SK-N-SH treated with all-trans-retinoic acid at 6 μM for 48 hours (cell line): ENCODE measurements around the gene CENPO.

ENCODE experiments used
- ATAC-seq: fragments of 200-7000 bp; cut with Tn5 transposase; 3 replicates; pipeline ENCODE4 v1.9.1; 2020; ENCODE audit warnings: mild to moderate bottlenecking, moderate library complexity
- ARNTL ChIP-seq: fragments of 450-650 bp; formaldehyde crosslinking; IDR thresholded peaks from 2 replicates; pipeline ENCODE4 v1.5.0; 2020; ENCODE audit warnings: low read depth, mild to moderate bottlenecking, moderate library complexity, borderline replicate concordance
- BACH2 ChIP-seq: fragments of 250-450 bp; sonication (Bioruptor Pico); IDR thresholded peaks from 2 replicates; pipeline ENCODE4 v1.9.0; 2021; ENCODE audit warnings: mild to moderate bottlenecking, borderline replicate concordance
- CSDC2 ChIP-seq: fragments of 250-450 bp; sonication (Bioruptor Pico); IDR thresholded peaks from 2 replicates; pipeline ENCODE4 v1.5.0; 2020; ENCODE audit warnings: mild to moderate bottlenecking, moderate library complexity
- GLIS3 ChIP-seq: fragments of 250-450 bp; sonication (Bioruptor Pico); IDR thresholded peaks from 2 replicates; pipeline ENCODE4 v1.5.0; 2020; ENCODE audit warnings: mild to moderate bottlenecking, moderate library complexity
- ISL1 ChIP-seq: fragments of 250-450 bp; sonication (Bioruptor Pico); IDR thresholded peaks from 2 replicates; pipeline ENCODE4 v2.1.2; 2022; ENCODE audit warnings: mild to moderate bottlenecking, moderate library complexity
- OSR1 ChIP-seq: fragments of 250-450 bp; sonication (Bioruptor Pico); IDR thresholded peaks from 2 replicates; pipeline ENCODE4 v1.8.0; 2022; ENCODE audit warnings: moderate library complexity, mild to moderate bottlenecking, inconsistent platforms
- PPARA ChIP-seq: fragments of 250-450 bp; sonication (Bioruptor Pico); IDR thresholded peaks from 2 replicates; pipeline ENCODE4 v1.5.0; 2020; ENCODE audit warnings: mild to moderate bottlenecking, borderline replicate concordance
- RARB ChIP-seq: fragments of 250-450 bp; sonication (Bioruptor Pico); IDR thresholded peaks from 2 replicates; pipeline ENCODE4 v1.8.0; 2021; ENCODE audit warnings: mild to moderate bottlenecking, moderate library complexity
- SNAI2 ChIP-seq: fragments of 250-450 bp; sonication (Bioruptor Pico); IDR thresholded peaks from 2 replicates; pipeline ENCODE4 v1.5.0; 2020; ENCODE audit warnings: mild to moderate bottlenecking, moderate library complexity
- TCF4 ChIP-seq: fragments of 250-450 bp; sonication (Bioruptor Pico); IDR thresholded peaks from 2 replicates; pipeline ENCODE4 v1.8.0; 2021; ENCODE audit warnings: mild to moderate bottlenecking, moderate library complexity, borderline replicate concordance
- TOX ChIP-seq: fragments of 250-450 bp; sonication (Bioruptor Pico); IDR thresholded peaks from 2 replicates; pipeline ENCODE4 v1.8.0; 2021; ENCODE audit warnings: mild to moderate bottlenecking, moderate library complexity, borderline replicate concordance
- ZC3H10 ChIP-seq: fragments of 250-450 bp; sonication (Bioruptor Pico); IDR thresholded peaks from 2 replicates; pipeline ENCODE4 v1.5.1; 2021; ENCODE audit warnings: mild to moderate bottlenecking, moderate library complexity
- ZFP3 ChIP-seq: fragments of 250-450 bp; sonication (Bioruptor Pico); IDR thresholded peaks from 2 replicates; pipeline ENCODE4 v1.5.0; 2020; ENCODE audit warnings: mild to moderate bottlenecking, moderate library complexity
- ZFP30 ChIP-seq: fragments of 450-650 bp; formaldehyde crosslinking; IDR thresholded peaks from 2 replicates; pipeline ENCODE4 v1.5.0; 2022; ENCODE audit warnings: mild to moderate bottlenecking, moderate library complexity
- ZNF565 ChIP-seq: fragments of 450-650 bp; formaldehyde crosslinking; conservative IDR thresholded peaks from 2 replicates; pipeline ENCODE4 v1.5.0; 2020; ENCODE audit warnings: low read depth, mild to moderate bottlenecking, moderate library complexity
- ZNF70 ChIP-seq: fragments of 450-650 bp; formaldehyde crosslinking; IDR thresholded peaks from 2 replicates; pipeline ENCODE4 v1.5.0; 2020; ENCODE audit warnings: mild to moderate bottlenecking, moderate library complexity
- TF ChIP-seq, protein P1 (sequence below): fragments of 250-450 bp; sonication (Bioruptor Pico); IDR thresholded peaks from 2 replicates; pipeline ENCODE4 v1.5.1; 2021; ENCODE audit warnings: mild to moderate bottlenecking, moderate library complexity
- TF ChIP-seq, protein P2 (sequence below): fragments of 250-450 bp; sonication (Bioruptor Pico); IDR thresholded peaks from 2 replicates; pipeline ENCODE4 v1.5.0; 2020; ENCODE audit warnings: mild to moderate bottlenecking, moderate library complexity
- TF ChIP-seq, protein P3 (sequence below): fragments of 250-450 bp; sonication (Bioruptor Pico); IDR thresholded peaks from 2 replicates; pipeline ENCODE4 v1.8.0; 2020; ENCODE audit warnings: mild to moderate bottlenecking, moderate library complexity, borderline replicate concordance

The CENPO gene

DNA sequence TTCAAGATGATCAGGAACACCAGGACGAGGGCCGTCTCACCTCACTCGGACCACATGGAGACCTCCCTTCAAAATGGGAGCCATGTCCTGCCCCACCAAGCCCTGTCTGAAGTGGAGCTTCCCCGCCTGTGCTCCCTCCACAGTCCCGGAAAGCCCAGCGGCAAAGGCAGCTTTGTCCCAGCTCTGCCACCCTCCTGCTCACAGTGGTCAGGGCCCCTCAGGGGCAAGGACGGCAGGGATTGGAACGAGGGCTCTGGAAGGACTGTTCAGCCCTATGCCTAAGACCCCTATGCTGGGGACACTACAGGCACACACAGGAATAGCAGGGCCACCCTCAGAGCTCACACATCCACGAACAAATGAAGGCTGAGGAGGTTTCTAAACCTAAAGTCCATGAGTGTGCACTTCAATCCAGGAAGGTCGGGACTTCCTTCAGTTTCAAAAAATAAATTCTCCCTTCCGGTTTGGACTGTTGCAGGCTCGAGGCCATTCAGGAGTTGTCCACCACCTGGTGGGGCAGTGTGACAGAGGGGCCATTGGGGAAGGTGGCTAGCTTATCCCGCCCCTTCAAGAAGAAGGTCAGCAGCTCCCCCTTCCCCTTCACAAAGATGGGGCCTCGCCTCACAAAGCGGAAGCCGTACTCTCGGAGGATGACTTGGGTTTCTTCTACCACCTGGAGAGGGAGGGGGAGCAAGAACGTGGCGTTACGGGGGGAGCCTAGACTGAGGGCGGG is 26.4 kb downstream of the CENPO start:
- ATAC-seq: no peak
- no peak for TF ChIP-seq ZFP30 (CRISPR knock-in tag)
- no peak for TF ChIP-seq RARB
- TF ChIP-seq, protein P1, sequence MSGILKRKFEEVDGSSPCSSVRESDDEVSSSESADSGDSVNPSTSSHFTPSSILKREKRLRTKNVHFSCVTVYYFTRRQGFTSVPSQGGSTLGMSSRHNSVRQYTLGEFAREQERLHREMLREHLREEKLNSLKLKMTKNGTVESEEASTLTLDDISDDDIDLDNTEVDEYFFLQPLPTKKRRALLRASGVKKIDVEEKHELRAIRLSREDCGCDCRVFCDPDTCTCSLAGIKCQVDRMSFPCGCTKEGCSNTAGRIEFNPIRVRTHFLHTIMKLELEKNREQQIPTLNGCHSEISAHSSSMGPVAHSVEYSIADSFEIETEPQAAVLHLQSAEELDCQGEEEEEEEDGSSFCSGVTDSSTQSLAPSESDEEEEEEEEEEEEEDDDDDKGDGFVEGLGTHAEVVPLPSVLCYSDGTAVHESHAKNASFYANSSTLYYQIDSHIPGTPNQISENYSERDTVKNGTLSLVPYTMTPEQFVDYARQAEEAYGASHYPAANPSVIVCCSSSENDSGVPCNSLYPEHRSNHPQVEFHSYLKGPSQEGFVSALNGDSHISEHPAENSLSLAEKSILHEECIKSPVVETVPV (CRISPR knock-in tag): no peak
- no peak for TF ChIP-seq TOX (CRISPR knock-in tag)
- TF ChIP-seq, protein P2, sequence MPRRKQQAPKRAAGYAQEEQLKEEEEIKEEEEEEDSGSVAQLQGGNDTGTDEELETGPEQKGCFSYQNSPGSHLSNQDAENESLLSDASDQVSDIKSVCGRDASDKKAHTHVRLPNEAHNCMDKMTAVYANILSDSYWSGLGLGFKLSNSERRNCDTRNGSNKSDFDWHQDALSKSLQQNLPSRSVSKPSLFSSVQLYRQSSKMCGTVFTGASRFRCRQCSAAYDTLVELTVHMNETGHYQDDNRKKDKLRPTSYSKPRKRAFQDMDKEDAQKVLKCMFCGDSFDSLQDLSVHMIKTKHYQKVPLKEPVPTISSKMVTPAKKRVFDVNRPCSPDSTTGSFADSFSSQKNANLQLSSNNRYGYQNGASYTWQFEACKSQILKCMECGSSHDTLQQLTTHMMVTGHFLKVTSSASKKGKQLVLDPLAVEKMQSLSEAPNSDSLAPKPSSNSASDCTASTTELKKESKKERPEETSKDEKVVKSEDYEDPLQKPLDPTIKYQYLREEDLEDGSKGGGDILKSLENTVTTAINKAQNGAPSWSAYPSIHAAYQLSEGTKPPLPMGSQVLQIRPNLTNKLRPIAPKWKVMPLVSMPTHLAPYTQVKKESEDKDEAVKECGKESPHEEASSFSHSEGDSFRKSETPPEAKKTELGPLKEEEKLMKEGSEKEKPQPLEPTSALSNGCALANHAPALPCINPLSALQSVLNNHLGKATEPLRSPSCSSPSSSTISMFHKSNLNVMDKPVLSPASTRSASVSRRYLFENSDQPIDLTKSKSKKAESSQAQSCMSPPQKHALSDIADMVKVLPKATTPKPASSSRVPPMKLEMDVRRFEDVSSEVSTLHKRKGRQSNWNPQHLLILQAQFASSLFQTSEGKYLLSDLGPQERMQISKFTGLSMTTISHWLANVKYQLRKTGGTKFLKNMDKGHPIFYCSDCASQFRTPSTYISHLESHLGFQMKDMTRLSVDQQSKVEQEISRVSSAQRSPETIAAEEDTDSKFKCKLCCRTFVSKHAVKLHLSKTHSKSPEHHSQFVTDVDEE (CRISPR knock-in tag): no peak
- no peak for TF ChIP-seq ZNF565 (CRISPR knock-in tag)
- no peak for TF ChIP-seq ARNTL (CRISPR knock-in tag)
- TF ChIP-seq, protein P3, sequence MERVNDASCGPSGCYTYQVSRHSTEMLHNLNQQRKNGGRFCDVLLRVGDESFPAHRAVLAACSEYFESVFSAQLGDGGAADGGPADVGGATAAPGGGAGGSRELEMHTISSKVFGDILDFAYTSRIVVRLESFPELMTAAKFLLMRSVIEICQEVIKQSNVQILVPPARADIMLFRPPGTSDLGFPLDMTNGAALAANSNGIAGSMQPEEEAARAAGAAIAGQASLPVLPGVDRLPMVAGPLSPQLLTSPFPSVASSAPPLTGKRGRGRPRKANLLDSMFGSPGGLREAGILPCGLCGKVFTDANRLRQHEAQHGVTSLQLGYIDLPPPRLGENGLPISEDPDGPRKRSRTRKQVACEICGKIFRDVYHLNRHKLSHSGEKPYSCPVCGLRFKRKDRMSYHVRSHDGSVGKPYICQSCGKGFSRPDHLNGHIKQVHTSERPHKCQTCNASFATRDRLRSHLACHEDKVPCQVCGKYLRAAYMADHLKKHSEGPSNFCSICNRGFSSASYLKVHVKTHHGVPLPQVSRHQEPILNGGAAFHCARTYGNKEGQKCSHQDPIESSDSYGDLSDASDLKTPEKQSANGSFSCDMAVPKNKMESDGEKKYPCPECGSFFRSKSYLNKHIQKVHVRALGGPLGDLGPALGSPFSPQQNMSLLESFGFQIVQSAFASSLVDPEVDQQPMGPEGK (CRISPR knock-in tag): no peak
- TF ChIP-seq BACH2: no peak
- no peak for TF ChIP-seq ZNF70 (CRISPR knock-in tag)
- TF ChIP-seq CSDC2 (CRISPR knock-in tag): no peak
- no peak for TF ChIP-seq ZFP3 (CRISPR knock-in tag)
- no peak for TF ChIP-seq PPARA (CRISPR knock-in tag)
- no peak for TF ChIP-seq ZC3H10
- TF ChIP-seq TCF4 (CRISPR knock-in tag): no peak
- no peak for TF ChIP-seq GLIS3 (CRISPR knock-in tag)
- TF ChIP-seq OSR1 (CRISPR knock-in tag): no peak
- no peak for TF ChIP-seq ISL1 (CRISPR knock-in tag)
- no peak for TF ChIP-seq SNAI2 (CRISPR knock-in tag)

DNA sequence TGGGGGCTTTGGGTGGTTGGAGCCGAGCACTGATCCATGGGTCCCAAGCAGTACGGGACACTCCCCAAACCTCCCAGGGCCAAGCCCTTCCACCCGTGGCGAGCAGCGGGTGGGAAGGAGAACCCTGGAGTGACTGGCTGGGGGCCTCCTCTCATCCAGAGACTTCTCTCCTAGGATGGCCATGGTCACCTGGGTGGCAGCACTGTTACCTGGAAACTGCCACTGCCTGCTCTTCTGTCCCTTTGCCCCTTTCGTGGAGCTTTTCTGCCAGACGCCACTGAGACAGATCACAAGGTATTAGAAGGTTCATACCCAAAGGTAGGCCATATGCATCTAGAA is 26.9 kb downstream of the CENPO start:
- no peak for ATAC-seq
- TF ChIP-seq ZNF70 (CRISPR knock-in tag) (no peak), BACH2 (no peak)
- TF ChIP-seq, all 23 proteins: peak for 0

DNA sequence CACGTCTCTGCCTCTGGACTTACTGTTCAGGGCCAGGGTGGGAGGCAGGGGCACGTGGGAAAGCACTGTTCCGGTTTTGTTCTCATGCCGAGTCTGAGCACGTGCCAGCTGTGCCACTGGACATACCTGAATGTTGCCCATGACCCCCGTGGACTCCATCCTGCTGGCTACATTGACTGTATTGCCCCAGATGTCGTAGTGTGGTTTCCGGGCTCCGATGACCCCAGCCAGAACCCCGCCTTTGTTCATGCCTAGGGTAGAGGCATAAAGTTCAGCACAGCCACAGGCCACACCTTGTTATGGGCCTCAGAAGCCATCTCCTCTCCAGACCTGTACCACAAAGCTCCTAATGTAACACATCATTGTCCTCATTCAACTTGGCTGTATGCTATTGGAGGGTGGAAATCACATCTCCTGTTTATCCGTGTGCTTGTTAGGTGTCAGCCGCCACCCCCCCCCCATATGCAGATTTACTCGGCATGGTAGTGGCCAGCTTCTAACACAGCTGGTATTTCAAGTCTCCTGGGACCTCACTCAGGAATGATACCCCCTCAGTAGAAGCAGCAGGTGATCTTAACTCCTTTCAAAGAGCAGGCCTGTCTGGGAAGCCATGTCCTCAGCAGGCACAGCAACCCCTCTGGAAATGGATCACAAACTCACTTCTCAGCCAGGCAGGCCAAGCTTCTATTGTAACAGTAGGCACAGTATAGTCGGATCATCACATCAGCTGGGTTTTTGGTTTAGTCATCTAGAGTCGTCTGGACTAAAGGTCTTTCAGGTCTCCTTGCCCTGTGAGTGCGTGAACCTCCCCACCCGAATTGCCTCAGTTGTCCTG is 27.6 kb downstream of the CENPO start:
- TF ChIP-seq OSR1 (CRISPR knock-in tag): no peak
- TF ChIP-seq, protein P2 (CRISPR knock-in tag): no peak
- TF ChIP-seq RARB: no peak
- no peak for ATAC-seq
